Activated CD4-positive, alpha-beta T cell treated with anti-CD3 and anti-CD28 coated beads, Interleukin-2, amount 50 U/mL, for 16 hours (primary cell): Measurements from ENCODE around the gene KAZALD1.

Source experiments
- DNase-seq: peaks from one replicate; pipeline ENCODE4 v3.0.0-alpha.2; 2020

The KAZALD1 gene

GRCh38 chr10:101061624-101062231 is at the start of gene KAZALD1:
TSS of gene KAZALD1 (plus strand) at chr10:101061989. CDS start at chr10:101062593, 604 bp downstream.
- DNase-seq: no peak

GRCh38 chr10:101012525-101013364 is 49.0 kb upstream of the KAZALD1 start:
- peak; percentile 89 for DNase-seq

DNA sequence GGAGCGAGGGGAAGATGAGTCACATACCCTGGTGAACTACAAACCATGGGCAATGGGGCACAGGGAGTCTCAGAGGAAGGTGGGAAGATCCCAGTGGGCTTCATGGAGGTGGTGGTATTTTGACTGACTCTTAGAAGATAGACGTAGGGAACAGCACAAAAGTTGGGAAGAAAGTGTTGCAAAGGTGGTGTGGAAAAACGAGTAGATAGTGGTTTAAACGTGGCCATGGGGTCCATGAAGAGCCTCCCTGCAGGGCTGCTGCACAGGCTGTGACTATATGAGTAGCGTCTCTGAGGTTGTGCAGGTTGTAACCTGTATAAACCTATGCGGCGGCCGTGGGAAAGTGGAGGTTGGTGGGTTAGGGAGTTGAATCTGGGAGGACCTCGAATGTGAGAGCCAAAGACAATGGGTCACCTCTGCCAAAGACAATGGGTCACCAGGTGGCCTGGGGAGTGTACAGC is 48.4 kb upstream of the KAZALD1 start:
- DNase-seq: no peak

DNA sequence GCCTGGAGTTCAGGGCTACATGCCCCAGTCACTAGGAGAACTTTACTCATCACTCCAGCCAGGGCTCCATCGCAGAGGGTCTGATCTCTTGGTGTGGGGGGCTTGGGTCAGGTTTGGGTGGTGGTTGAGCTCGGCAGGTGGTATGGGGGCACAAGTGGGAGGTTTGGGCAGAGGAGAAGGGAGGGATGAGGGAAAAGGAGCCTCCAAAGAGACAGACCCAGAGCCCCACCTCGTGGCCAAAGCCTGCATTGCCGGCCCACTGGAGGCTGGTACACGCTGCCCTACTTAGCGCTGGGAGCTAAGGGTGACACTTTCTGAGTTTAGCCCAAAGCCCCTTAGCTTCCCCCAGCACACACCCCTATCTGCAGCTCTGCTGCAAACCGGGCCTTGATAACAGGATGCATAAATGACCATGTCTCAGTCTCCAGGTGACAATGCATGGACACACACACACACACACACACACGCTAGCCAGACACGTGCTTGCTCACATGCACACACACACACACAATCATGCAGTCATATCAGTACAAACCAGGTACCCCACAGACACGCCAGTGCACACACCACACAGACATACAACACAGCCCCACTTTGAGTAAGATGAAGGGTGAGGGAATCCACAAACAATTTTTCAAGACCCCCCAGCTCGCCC is 47.4 kb upstream of the KAZALD1 start:
- DNase-seq: peak; percentile 76

GRCh38 chr10:101014966-101015581 is 46.7 kb upstream of the KAZALD1 start:
- peak; percentile 43 for DNase-seq

- DNase-seq: no peak
These were observed 46.2 kb upstream of the KAZALD1 start for GRCh38 chr10:101015582-101015973.

- no peak for DNase-seq
These were observed 45.0 kb upstream of the KAZALD1 start for GRCh38 chr10:101016814-101017213.

- DNase-seq: no peak
These were observed 43.6 kb upstream of the KAZALD1 start for GRCh38 chr10:101018118-101018599.

- DNase-seq: peak; percentile 83
These were observed 43.0 kb upstream of the KAZALD1 start for GRCh38 chr10:101018600-101019439.

DNA sequence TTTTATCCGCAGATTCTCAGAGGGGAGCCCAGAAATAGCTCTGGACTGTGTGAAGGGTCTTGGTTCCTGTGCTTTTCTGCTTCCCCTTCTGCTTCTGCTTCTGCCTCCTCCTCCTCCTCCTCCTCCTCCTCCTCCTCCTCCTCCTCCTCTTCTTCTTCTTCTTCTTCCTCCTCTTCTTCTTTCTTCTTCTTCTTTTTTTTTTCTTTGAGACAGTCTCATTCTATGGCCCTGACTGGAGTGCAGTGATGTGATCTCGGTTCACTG is 42.4 kb upstream of the KAZALD1 start:
- no peak for DNase-seq

DNA sequence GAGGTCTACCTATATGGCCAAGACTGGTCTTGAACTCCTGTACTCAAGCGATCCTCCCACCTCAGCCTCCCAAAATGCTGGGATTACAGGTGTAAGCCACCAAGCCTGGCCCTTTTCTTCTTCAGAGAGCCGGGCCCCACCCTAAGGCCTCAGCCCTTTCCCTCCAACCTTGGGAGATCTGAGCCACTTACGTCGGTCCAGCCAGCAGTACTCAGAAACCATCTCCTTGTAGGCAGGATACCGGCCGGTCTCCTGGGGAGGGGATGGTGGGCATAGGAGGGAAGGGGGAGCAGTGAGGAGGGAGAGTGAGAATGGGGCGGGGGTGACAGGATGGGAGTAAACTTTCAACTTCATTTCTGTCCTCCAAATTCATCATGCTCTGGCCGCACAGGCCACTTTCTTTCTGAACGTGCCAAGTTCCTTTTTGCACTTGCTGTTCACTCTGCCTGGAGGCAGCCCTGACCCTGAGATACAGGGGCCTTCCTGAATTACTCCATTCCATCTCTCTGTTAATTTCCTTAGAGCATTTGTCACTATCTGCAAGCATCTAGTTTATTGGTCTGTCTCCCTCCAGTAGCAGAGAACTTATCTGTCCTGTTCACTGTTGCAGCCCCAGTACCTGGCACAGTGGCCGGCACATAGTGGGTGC is 41.2 kb upstream of the KAZALD1 start:
- no peak for DNase-seq

DNA sequence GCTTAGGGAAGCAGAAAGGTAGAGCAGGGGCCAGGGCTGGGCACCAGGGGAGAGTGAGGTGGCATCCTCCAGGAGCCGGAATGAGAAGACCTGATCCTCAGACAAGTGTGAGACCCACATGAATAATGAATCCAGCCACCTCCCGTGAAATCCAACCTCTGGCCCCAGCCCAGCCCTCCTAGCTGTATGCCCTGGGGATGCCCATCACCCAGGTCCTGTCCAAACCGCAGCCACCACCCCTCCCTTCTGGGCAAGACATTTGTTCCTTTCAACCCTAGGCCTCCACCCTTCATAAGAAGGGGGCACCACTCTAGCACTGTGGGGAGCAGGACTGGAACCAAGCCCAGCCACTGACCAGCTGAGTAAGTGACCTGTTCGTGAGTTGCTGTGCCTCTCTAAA is 40.5 kb upstream of the KAZALD1 start:
- DNase-seq: no peak

DNA sequence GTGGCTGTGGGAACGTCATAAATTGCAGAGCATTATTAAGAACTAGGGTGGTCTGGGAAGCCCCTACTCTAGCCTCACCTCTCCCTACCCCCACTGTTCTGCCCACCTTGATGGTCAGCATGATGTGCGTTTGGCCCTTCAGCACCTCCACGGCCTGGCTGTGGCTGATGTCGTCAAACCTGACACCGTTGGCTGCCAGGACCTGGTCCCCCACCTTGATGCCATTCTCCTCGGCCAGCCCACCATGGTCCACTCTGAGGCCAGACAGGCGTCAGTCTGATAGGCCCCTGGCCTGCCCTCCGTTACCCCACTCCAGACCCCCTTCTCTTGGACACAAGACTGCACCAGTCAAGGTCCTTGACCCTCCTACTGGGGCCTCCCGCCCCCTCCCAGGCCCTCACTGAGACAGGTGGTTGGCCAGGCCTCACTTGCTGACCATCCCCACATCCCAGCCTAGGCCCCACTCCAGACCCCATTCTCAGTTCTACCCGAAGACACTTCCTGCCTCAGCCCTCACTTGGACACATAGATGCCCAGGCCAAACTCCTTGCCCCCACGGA is 40.0 kb upstream of the KAZALD1 start:
- no peak for DNase-seq

GRCh38 chr10:101022967-101023705 is 38.7 kb upstream of the KAZALD1 start:
- no peak for DNase-seq

DNA sequence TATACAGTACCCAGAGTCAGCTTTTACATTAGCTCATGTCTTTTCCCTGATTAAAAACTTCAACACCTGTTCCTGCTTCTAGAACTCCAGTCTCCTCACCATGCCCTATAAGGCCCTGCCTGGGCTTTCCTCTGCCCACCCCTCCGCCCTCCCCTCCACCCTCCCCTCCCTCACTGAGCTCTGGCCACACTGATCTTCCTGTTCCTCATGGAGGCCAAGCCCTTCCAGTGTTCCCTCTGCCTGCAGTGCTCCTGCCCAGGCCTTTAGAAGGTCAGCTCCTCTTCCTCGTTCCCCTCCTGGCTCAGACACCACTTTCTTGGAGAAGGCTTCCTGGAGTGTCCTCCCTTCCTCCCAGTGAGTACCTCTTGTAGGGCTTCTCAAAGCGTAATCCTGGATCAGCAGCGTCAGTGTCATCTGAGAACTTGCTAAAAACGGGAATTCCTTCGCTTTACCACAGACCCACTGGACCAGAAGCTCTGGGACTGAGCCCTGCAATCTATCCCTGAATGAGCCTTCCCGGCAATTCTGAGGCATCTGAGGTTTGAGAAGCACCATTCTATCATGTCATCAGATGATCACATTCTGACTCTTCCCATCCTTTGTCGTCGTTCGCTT is 34.6 kb upstream of the KAZALD1 start:
- DNase-seq: no peak

DNA sequence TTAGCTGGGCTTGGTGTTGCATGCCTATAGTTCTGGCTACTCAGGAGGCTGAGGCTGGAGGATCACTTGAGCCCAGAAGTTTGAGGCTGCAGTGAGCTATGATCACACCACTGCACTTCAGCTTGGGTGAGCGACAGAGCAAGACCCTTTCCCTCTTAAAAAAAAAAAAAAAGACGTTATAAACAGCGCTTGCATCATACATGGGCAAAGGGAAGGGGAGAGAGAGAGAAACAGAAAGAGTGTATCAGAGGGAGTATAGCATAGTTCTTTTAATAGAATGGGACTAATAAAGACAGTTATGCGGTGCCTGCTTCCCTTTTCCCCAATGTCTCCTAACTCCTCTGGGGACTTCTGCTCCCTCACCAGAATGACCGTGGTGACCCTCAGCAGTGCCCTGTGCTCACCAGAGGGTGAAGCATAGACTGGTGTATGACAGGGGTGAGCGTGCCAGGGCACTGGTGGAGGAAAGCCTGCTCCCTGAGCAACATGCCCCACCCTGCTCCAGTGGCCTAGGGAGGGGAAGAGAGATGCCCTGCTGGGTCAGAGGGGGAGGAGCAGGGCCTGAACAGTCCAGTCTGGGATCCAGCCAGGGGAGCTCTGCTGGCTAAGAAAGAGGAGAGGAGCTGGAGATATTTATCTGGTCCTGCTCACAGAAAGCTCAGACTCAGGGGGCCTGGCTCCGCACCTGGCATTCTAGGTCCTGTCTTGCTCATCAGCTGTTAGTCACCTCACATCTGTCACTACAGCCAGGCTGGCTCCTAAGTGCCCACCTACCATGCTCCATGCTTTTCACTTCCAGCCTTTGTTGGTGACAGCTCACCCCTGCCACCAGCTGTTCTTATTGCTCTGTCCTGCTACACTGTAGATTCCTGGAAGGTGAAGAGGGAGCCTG is 33.1 kb upstream of the KAZALD1 start:
- no peak for DNase-seq

DNA sequence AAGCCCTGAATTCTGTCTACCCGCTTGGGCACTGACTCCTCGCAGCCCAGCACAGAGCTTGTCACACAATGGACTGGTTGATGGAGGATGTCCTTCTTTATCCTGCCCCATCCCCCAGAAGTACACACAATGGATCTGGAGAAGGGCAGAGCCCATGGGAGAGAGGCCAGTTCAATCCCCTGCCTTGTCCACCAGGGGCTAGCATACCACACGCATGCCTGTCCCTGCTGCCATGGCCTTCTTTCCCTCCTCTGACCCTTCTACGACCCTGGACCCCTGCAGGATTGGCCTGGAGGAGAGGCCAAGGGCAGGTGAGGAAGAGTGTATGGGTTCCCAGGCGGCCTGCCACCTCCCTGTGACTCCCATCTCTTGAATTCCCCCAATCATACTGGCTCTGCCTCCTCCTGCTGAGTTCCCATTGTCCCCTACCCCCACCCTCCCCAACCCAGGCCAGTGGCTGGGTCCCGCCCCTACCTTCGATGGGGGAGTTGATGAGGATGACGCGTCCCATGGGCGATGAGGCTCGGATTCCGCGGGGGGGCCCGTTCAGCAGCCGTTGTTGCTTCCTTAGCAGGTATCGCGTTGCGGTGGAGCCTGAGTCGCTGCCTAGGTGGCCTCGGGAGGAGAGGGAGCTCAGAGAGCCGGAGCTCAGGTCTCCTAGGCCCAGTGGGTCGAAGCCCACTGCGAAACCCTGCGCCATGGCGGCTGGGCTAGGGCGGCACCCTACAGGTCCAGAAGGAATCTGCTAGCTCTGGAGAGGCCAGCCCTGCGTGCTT is 32.1 kb upstream of the KAZALD1 start:
- no peak for DNase-seq

GRCh38 chr10:101030496-101031127 is 31.2 kb upstream of the KAZALD1 start:
- no peak for DNase-seq
